Fibroblast of skin of back (primary cell): ENCODE measurements around the gene RAB6D.
A peak's percentile ranks its signal among the peaks of the same experiment; 100 is the strongest.
"Not testable (repeated sequence)": the region's sequence is repeated elsewhere in the genome, so short reads cannot be mapped to it uniquely, and the experiment has no call there.

Source experiments
- DNase-seq: peaks from one replicate; pipeline ENCODE4 v3.0.0-alpha.2; 2013

The RAB6D gene

DNA sequence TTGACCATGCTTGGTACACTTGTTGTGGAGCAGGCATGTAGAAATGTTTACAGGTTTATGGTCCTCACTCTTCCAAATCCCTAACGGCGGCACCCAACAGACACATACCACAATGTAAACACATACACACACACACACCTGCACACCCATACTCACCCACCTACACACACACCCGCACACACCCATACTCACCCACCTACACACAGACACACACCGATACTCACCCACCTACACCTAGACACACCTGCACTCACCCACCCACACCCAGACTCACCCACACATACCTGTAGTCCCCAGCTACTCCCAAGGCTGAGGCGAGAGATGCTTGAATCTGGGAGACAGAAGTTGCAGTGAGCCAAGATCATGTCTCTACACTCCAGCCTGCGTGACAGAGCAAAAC is 1.5 kb upstream of the RAB6D start:
- no peak for DNase-seq

DNA sequence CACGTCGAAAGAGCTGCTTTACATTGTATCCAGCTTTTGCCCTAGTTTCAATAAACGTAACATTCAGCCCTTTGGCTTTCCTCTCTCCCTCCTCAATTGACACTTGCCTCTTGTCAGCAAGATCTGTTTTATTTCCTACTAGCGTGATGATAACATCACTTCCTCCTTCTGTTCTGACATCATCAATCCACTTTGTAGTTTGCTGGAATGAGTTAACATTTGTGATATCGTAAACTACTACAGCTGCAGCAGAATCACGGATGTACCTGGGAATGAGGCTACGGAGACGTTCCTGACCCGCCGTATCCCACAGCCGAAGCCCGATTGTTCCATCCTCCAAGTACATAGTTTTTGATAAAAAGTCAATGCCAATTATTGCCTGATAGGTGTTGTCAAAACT is 755 bp downstream of the RAB6D start:
- not testable (repeated sequence) for DNase-seq

DNA sequence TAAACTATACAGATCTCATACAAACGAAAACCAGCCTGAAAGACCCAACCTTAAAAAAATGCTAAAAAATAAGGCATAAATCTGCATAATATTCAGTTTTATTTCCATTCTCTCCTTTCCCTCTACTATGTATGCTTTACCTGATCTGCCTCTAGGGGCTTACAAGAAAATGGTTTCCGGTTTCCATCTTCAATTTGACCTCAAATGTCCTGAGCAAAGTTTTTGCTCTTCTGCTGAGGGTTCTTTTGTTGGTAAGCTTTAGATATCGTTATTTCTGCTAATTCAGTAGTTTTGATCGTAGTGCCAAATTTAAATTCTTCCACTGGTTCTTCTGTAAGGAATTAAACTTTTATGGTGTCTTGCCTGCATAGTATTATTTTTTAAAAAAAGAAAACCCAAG is 2.2 kb downstream of the RAB6D start:
- DNase-seq = not testable (repeated sequence)

DNA sequence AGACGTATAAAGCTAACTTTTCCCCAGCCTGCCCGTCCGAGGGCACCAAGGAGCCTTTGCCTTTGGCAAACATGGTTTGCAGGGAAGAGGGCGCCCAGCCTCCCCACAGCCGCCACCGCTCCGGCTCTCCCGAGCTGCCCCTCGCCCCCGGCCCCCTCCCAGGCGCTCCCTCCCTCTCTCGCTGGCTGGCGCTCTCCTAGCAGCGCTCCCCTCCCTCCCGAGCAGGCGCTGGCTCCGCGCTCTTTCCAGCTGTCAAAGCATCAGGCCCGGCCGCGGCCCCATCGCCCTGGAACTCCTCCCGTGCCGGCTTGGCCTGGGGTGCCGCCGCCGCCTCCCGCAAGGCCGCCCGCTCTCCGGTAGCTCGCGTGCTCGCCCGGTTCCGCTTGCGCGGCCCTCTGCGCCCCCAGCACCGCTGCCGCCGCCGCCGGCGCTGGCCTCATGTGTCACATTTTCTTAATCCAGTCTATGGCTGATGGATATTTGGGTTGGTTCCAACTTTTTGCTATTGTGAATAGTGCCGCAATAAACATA is 10.7 kb downstream of the RAB6D start:
- not testable (repeated sequence) for DNase-seq

DNA sequence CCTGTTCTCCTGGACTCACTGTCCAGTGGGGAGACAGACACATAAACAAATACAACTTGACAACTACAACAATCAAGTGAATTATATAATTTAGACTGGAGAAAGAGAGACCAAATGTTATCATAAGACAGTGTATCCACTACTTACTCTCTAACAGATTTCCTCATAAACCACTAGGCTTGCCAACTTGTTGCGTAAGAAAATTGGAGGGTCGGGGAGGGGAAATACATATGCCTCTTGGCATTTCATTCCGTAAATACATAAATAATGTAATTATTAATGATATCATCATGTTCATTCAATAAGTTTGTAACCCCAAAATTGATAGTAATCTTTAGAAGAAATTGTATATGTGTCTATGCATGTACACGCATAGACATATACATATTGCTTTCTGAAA is 14.9 kb downstream of the RAB6D start:
- DNase-seq = no peak

DNA sequence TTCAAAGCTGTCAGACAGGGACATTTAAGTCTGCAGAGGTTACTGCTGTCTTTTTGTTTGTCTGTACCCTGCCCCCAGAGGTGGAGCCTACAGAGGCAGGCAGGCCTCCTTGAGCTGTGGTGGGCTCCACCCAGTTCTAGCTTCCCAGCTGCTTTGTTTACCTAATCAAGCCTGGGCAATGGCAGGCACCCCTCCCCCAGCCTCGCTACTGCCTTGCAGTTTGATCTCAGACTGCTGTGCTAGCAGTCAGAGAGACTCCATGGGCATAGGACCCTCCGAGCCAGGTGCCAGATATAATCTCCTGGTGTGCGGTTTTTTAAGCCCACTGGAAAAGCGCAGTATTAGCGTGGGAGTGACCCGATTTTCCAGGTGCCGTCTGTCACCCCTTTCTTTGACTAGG is 16.9 kb downstream of the RAB6D start:
- DNase-seq = not testable (repeated sequence)

DNA sequence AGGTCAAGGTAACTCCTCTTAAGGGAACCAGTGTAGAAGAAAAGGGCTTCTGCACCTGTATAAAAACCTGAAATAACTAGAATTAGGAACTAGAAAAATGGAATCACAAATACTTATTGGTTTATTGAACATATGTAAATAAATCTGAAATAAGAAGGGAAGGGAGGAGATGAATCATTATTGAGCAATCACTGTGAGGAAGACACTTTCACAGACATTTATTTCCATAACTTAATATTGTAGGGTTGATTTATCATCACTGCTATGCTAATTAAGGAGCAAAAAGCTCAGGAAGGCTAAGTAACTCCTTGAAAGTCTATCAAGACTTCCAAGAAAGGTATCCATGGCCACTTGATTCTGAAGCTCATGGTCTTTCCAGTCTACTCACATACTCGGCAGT is 24.7 kb downstream of the RAB6D start:
- DNase-seq = not testable (repeated sequence)

DNA sequence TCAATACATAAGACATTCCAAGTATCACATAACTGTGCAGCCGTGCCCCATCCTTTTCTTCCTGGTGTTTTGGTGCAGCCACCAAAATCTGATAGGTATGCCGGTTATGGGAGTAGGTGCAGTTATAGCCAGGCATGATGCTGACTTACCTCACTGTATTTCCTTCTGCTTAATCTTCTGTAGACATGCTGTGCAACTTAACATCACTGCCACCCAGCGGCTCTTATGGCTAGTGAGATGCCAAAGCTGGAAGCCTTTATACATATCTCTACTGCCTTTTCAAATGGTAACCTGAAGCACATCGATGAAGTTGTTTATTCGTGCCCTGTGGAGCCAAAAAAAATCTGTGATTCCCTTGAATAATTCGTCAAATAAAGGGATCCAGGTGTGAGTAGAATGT is 28.6 kb downstream of the RAB6D start:
- DNase-seq = peak; percentile 1

DNA sequence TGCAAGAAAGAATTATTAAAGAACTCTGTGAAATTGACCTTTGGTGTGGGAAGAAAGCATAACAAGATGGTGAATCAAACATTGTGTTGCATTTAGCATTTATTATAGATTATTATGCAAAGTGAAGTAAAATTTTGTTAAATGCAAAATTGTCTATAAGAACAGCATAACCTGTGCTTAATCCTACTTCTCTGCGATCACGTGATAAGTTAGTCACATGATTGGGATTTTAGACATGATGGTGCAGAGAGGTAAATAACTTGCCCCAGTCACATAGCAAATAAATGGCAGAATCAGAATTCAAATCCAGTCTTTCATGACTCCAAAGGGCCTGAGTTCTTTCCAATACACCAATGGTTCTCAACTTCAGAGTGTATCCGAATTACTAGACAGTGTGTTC is 31.3 kb downstream of the RAB6D start:
- not testable (repeated sequence) for DNase-seq

DNA sequence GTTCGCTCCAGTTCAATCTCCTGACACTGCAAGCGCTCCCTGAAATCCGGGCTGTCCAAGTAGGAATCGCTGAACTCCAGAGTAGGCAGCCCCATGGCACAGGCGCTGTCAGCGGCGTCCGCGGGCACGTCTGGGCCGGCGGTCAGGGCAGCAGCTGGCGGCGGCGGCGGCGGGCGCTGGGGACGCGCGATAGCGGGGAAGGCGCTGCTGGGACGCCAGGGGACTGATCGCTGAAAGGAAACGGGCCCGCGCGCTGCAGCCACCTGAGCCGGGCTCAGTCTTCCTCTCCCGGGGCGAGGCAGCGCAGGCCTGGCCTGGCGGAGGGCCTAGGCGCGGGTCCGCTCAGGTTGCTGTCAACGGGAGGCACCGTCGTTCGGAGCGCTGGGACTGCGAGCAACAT is 33.0 kb downstream of the RAB6D start:
- DNase-seq = not testable (repeated sequence)

DNA sequence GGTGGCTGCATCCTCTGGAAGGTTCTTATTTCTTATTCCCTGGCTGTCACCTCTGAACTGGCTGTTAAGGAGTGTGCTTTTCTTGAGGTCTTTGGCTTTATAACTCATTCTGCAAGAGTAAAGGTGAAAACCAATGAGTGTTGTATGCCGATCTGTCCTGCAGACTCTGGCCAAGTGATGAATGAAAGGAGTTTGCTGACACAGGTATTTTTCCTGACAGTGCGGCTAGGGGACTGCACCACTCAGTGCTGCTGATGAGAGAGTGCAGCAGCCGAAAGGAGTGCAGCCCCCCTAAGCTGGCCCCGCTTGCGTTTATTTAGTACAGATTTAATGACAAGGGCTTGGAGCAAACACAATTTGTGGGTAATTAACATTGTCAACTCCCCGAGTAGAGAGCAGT is 41.8 kb downstream of the RAB6D start:
- DNase-seq = no peak

DNA sequence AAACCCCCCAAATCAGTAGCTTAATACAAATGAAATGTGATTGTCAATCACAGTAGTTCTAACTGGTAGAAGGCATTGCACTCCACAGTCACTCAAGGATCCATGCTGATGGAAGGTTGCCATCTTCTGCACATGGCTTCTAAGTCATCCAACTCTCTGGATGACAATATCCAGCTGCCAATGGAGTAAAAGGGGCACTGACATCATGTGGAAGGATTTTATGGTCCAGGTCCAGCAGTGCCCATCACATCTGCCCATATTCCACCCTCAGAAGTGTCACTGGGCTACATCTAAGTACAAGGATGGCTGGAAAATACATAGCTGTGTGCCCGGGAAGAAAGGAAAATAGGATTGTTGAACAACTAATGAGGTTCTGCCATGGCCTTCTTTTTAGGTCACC is 42.6 kb downstream of the RAB6D start:
- not testable (repeated sequence) for DNase-seq

DNA sequence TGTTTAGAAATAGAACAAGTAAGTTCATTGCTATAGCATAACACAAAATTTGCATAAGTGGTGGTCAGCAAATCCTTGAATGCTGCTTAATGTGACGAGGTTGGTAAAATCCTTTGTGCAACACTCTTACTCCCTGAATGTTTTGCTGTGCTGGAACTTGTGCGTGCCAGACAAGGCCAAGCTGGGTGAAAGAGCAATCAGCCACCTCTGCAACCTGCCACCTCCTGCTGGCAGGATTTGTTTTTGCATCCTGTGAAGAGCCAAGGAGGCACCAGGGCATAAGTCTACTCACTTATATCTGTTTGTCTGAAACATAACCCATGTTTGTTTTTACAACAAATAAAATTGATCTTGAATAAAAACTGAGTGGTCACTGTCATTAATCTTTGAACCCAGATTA is 53.0 kb downstream of the RAB6D start:
- DNase-seq = not testable (repeated sequence)
